GM23338 (cell line): ENCODE measurements around the gene SIX6. TPM values are rescaled to one million over a fixed set of nuclear protein-coding genes. Genes with fewer than 3 reads are reported as not detected.
A peak's percentile ranks its signal among the peaks of the same experiment; 100 is the strongest.

Experiments
- ATAC-seq: fragments of 200-7000 bp; cut with Tn5 transposase; 3 replicates; pipeline ENCODE4 v1.9.1; 2020
- DNase-seq: peaks from one replicate; pipeline ENCODE4 v3.0.0-alpha.2; 2015; ENCODE audit warnings: low spot score
- H2AFZ ChIP-seq: fragments of 200-600 bp; sonication (generic); 2 replicates; pipeline ENCODE4 v1.8.0; 2016; ENCODE audit warnings: antibody characterized with exemption, mild to moderate bottlenecking, moderate library complexity
- H3F3A ChIP-seq: fragments of 200-600 bp; sonication (generic); replicated peaks from 2 replicates; pipeline ENCODE4 v1.8.0; 2017; ENCODE audit warnings: antibody characterized with exemption, mixed run types, low read depth
- H3K27ac ChIP-seq: fragments of 200-600 bp; sonication (generic); 2 replicates; pipeline ENCODE4 v1.6.1; 2016; ENCODE audit warnings: low read depth
- H3K27me3 ChIP-seq: fragments of 200-600 bp; sonication (generic); 2 replicates; pipeline ENCODE4 v1.8.0; 2016; ENCODE audit warnings: mild to moderate bottlenecking, mixed run types, moderate library complexity; ENCODE audit not compliant: insufficient read depth
- H3K36me3 ChIP-seq: fragments of 200-600 bp; sonication (generic); 2 replicates; pipeline ENCODE4 v1.8.0; 2016; ENCODE audit warnings: mild to moderate bottlenecking; ENCODE audit not compliant: insufficient read depth
- H3K4me1 ChIP-seq: fragments of 200-600 bp; sonication (generic); 2 replicates; pipeline ENCODE4 v1.8.0; 2016; ENCODE audit warnings: mild to moderate bottlenecking, moderate library complexity; ENCODE audit not compliant: insufficient read depth
- H3K4me2 ChIP-seq: fragments of 200-600 bp; sonication (generic); 2 replicates; pipeline ENCODE4 v1.7.1; 2017; ENCODE audit warnings: mixed run types
- H3K4me3 ChIP-seq: fragments of 200-600 bp; sonication (generic); 2 replicates; pipeline ENCODE4 v1.6.1; 2016; ENCODE audit warnings: mixed run types
- H3K79me2 ChIP-seq: fragments of 200-600 bp; sonication (generic); replicated peaks from 2 replicates; pipeline ENCODE4 v1.8.0; 2017; ENCODE audit warnings: mild to moderate bottlenecking; ENCODE audit not compliant: insufficient read depth
- H3K9me2 ChIP-seq: fragments of 200-600 bp; sonication (generic); 2 replicates; pipeline ENCODE4 v1.8.0; 2017; ENCODE audit not compliant: insufficient read depth
- H4K20me1 ChIP-seq: fragments of 200-600 bp; sonication (generic); replicated peaks from 2 replicates; pipeline ENCODE4 v1.8.0; 2017; ENCODE audit warnings: mild to moderate bottlenecking; ENCODE audit not compliant: insufficient read depth
- H3K27ac Mint-ChIP-seq: 2 replicates; pipeline ENCODE4 v1.8.0; 2020; ENCODE audit warnings: inconsistent platforms, mild to moderate bottlenecking, moderate library complexity, mixed read lengths
- H3K27me3 Mint-ChIP-seq: 3 replicates; pipeline ENCODE4 v1.8.0; 2022; ENCODE audit warnings: low read depth, mild to moderate bottlenecking, moderate library complexity, mixed read lengths, inconsistent platforms; ENCODE audit not compliant: insufficient read depth, poor library complexity
- H3K36me3 Mint-ChIP-seq: 3 replicates; pipeline ENCODE4 v1.8.0; 2021; ENCODE audit warnings: low read depth, mild to moderate bottlenecking, inconsistent platforms, moderate library complexity, mixed read lengths
- H3K4me1 Mint-ChIP-seq: 3 replicates; pipeline ENCODE4 v1.8.0; 2020; ENCODE audit warnings: mild to moderate bottlenecking, inconsistent platforms, mixed read lengths
- H3K4me3 Mint-ChIP-seq: 3 replicates; pipeline ENCODE4 v1.8.0; 2021; ENCODE audit warnings: moderate library complexity, mild to moderate bottlenecking, inconsistent platforms, mixed read lengths
- H3K9me3 Mint-ChIP-seq: 3 replicates; pipeline ENCODE4 v1.8.0; 2020; ENCODE audit warnings: moderate library complexity, mild to moderate bottlenecking, inconsistent platforms, mixed read lengths
- CREB1 ChIP-seq: fragments of 250-450 bp; sonication (Bioruptor Pico); IDR thresholded peaks from 2 replicates; pipeline ENCODE4 v1.5.0; 2020; ENCODE audit warnings: low read depth, mild to moderate bottlenecking, moderate library complexity
- EZH2 ChIP-seq: fragments of 200-600 bp; sonication (generic); IDR thresholded peaks from one replicate; pipeline ENCODE4 v1.8.0; 2017; ENCODE audit warnings: antibody characterized with exemption, mild to moderate bottlenecking, low read depth; ENCODE audit not compliant: unreplicated experiment
- EZH2phosphoT487 ChIP-seq: fragments of 200-600 bp; sonication (generic); IDR thresholded peaks from one replicate; pipeline ENCODE4 v1.8.1; 2018; ENCODE audit warnings: antibody characterized with exemption; ENCODE audit not compliant: unreplicated experiment
- JUNB ChIP-seq: IDR thresholded peaks from one replicate; pipeline ENCODE4 v1.6.1; 2016; ENCODE audit warnings: antibody characterized with exemption; ENCODE audit not compliant: unreplicated experiment
- NANOG ChIP-seq: IDR thresholded peaks from 2 replicates; pipeline ENCODE4 v1.6.1; 2016; ENCODE audit warnings: antibody characterized with exemption, borderline replicate concordance
- POLR2AphosphoS5 ChIP-seq: IDR thresholded peaks from 2 replicates; pipeline ENCODE4 v1.6.1; 2016; ENCODE audit warnings: antibody characterized with exemption, low read depth
- STAT1 ChIP-seq: IDR thresholded peaks from one replicate; pipeline ENCODE4 v1.6.1; 2016; ENCODE audit warnings: antibody characterized with exemption; ENCODE audit not compliant: unreplicated experiment
- ZNF114 ChIP-seq: fragments of 250-450 bp; sonication (Bioruptor Pico); IDR thresholded peaks from 2 replicates; pipeline ENCODE4 v1.5.0; 2020; ENCODE audit warnings: mild to moderate bottlenecking, moderate library complexity
- ZNF331 ChIP-seq: fragments of 250-450 bp; sonication (Bioruptor Pico); IDR thresholded peaks from 2 replicates; pipeline ENCODE4 v1.5.0; 2020; ENCODE audit warnings: low read depth, mild to moderate bottlenecking, moderate library complexity
- polyA plus RNA-seq: library from polyadenylated mRNA; unstranded; fragments of >200 nt; fragmentation: Nextera tagmentation; extraction: Ambion mirVana; gene quantifications from 2 replicates; pipeline ENCODE4 v1.2.1, GENCODE V29; 2016
- total RNA-seq: library from RNA; depleted of rRNA; stranded (reverse); fragments of >200 nt; shearing (Covaris generic); gene quantifications from 2 replicates; pipeline ENCODE4 v1.2.3, GENCODE V29; 2014
- TF ChIP-seq, protein P1 (sequence below): fragments of 250-450 bp; sonication (Bioruptor Pico); IDR thresholded peaks from 2 replicates; pipeline ENCODE4 v1.5.0; 2020; ENCODE audit warnings: mild to moderate bottlenecking, moderate library complexity
- TF ChIP-seq, protein P2 (sequence below), 2 experiments: fragments of 200-600 bp in 1 of 2; sonication (generic) in 1 of 2; conservative IDR thresholded peaks; 2 replicates each; pipeline versions ENCODE4 v1.5.1 to v1.6.1; 2016 to 2017; ENCODE audit warnings: antibody characterized with exemption in 2 of 2, low read depth in 2 of 2, mild to moderate bottlenecking in 2 of 2, moderate library complexity in 1 of 2
- TF ChIP-seq, protein P3 (sequence below): IDR thresholded peaks from 2 replicates; pipeline ENCODE4 v1.6.1; 2016; ENCODE audit warnings: antibody characterized with exemption
- TF ChIP-seq, protein P4 (sequence below): IDR thresholded peaks from one replicate; pipeline ENCODE4 v1.6.1; 2018; ENCODE audit warnings: antibody characterized with exemption; ENCODE audit not compliant: unreplicated experiment

Gene SIX6
- total and polyA plus RNA-seq, 2 experiments from 2014 or later = 0.11 TPM; not detected in 1

DNA sequence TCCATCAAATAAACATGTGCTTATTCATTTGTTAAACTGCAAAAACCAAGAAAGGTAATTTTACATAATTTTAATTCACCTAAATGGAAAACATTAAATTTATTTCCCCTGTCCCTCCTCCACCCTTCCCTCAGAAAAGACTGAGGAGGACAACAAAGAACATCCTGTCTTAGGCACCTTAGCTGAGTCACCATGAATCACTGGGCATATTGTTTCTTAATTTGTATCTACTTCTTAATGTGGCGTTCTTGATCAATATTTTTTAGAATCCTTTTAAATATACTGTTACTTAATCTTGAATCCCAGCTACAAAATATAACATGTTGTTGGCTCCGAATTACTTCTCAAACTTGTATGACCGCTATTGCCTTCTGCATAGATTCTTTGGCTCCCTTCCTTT, 23.5 kb downstream of the SIX6 start:
- Histone ChIP-seq H3K79me2 (no peaks in the 10 kb centered on the region), H3K36me3 (no peaks in the 10 kb centered on the region), H3F3A (no peaks in the 10 kb centered on the region), H3K4me2 (no peak overlapping the region), H3K4me1 (no peaks in the 10 kb centered on the region), H3K9me2 (peaks cover 7% of the 10 kb centered on the region; the same call in 1 of the 2 replicates), H3K4me3 (no peak overlapping the region), H3K27ac (no peak overlapping the region), H3K27me3 (no peaks in the 10 kb centered on the region), H4K20me1 (no peaks in the 10 kb centered on the region), H2AFZ (no peak overlapping the region)
- H3K27me3 Mint-ChIP-seq = peaks cover 2% of the 10 kb centered on the region
- H3K27ac Mint-ChIP-seq = 0 out of 2 replicates have a peak overlapping the region, but pooled peaks have one; percentile 5
- no peak for DNase-seq
- no peaks in the 10 kb centered on the region; the same call in 2 of the 3 replicates for H3K36me3 Mint-ChIP-seq
- H3K9me3 Mint-ChIP-seq = no peaks in the 10 kb centered on the region
- ATAC-seq = no peak
- no peak for TF ChIP-seq ZNF114 (CRISPR knock-in tag)
- TF ChIP-seq STAT1 = no peak
- TF ChIP-seq NANOG = no peak
- TF ChIP-seq EZH2 = no peak
- TF ChIP-seq, protein P1, sequence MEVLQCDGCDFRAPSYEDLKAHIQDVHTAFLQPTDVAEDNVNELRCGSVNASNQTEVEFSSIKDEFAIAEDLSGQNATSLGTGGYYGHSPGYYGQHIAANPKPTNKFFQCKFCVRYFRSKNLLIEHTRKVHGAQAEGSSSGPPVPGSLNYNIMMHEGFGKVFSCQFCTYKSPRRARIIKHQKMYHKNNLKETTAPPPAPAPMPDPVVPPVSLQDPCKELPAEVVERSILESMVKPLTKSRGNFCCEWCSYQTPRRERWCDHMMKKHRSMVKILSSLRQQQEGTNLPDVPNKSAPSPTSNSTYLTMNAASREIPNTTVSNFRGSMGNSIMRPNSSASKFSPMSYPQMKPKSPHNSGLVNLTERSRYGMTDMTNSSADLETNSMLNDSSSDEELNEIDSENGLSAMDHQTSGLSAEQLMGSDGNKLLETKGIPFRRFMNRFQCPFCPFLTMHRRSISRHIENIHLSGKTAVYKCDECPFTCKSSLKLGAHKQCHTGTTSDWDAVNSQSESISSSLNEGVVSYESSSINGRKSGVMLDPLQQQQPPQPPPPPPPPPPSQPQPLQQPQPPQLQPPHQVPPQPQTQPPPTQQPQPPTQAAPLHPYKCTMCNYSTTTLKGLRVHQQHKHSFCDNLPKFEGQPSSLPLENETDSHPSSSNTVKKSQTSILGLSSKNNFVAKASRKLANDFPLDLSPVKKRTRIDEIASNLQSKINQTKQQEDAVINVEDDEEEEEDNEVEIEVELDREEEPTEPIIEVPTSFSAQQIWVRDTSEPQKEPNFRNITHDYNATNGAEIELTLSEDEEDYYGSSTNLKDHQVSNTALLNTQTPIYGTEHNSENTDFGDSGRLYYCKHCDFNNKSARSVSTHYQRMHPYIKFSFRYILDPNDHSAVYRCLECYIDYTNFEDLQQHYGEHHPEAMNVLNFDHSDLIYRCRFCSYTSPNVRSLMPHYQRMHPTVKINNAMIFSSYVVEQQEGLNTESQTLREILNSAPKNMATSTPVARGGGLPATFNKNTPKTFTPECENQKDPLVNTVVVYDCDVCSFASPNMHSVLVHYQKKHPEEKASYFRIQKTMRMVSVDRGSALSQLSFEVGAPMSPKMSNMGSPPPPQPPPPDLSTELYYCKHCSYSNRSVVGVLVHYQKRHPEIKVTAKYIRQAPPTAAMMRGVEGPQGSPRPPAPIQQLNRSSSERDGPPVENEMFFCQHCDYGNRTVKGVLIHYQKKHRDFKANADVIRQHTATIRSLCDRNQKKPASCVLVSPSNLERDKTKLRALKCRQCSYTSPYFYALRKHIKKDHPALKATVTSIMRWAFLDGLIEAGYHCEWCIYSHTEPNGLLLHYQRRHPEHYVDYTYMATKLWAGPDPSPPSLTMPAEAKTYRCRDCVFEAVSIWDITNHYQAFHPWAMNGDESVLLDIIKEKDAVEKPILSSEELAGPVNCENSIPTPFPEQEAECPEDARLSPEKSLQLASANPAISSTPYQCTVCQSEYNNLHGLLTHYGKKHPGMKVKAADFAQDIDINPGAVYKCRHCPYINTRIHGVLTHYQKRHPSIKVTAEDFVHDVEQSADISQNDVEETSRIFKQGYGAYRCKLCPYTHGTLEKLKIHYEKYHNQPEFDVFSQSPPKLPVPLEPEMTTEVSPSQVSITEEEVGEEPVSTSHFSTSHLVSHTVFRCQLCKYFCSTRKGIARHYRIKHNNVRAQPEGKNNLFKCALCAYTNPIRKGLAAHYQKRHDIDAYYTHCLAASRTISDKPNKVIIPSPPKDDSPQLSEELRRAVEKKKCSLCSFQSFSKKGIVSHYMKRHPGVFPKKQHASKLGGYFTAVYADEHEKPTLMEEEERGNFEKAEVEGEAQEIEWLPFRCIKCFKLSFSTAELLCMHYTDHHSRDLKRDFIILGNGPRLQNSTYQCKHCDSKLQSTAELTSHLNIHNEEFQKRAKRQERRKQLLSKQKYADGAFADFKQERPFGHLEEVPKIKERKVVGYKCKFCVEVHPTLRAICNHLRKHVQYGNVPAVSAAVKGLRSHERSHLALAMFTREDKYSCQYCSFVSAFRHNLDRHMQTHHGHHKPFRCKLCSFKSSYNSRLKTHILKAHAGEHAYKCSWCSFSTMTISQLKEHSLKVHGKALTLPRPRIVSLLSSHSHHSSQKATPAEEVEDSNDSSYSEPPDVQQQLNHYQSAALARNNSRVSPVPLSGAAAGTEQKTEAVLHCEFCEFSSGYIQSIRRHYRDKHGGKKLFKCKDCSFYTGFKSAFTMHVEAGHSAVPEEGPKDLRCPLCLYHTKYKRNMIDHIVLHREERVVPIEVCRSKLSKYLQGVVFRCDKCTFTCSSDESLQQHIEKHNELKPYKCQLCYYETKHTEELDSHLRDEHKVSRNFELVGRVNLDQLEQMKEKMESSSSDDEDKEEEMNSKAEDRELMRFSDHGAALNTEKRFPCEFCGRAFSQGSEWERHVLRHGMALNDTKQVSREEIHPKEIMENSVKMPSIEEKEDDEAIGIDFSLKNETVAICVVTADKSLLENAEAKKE (CRISPR knock-in tag) = no peak
- no peak for TF ChIP-seq JUNB
- TF ChIP-seq, protein P2, sequence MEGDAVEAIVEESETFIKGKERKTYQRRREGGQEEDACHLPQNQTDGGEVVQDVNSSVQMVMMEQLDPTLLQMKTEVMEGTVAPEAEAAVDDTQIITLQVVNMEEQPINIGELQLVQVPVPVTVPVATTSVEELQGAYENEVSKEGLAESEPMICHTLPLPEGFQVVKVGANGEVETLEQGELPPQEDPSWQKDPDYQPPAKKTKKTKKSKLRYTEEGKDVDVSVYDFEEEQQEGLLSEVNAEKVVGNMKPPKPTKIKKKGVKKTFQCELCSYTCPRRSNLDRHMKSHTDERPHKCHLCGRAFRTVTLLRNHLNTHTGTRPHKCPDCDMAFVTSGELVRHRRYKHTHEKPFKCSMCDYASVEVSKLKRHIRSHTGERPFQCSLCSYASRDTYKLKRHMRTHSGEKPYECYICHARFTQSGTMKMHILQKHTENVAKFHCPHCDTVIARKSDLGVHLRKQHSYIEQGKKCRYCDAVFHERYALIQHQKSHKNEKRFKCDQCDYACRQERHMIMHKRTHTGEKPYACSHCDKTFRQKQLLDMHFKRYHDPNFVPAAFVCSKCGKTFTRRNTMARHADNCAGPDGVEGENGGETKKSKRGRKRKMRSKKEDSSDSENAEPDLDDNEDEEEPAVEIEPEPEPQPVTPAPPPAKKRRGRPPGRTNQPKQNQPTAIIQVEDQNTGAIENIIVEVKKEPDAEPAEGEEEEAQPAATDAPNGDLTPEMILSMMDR (conservative IDR thresholded peaks at IDR 0.05; ENCODE audit: low read depth in 2 of 2) = no peak
- no peak for TF ChIP-seq EZH2phosphoT487
- no peak for TF ChIP-seq CREB1 (CRISPR knock-in tag)
- no peak for TF ChIP-seq POLR2AphosphoS5
- TF ChIP-seq, protein P3, sequence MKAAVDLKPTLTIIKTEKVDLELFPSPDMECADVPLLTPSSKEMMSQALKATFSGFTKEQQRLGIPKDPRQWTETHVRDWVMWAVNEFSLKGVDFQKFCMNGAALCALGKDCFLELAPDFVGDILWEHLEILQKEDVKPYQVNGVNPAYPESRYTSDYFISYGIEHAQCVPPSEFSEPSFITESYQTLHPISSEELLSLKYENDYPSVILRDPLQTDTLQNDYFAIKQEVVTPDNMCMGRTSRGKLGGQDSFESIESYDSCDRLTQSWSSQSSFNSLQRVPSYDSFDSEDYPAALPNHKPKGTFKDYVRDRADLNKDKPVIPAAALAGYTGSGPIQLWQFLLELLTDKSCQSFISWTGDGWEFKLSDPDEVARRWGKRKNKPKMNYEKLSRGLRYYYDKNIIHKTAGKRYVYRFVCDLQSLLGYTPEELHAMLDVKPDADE = no peak
- no peak for TF ChIP-seq ZNF331 (CRISPR knock-in tag)
- TF ChIP-seq, protein P4, sequence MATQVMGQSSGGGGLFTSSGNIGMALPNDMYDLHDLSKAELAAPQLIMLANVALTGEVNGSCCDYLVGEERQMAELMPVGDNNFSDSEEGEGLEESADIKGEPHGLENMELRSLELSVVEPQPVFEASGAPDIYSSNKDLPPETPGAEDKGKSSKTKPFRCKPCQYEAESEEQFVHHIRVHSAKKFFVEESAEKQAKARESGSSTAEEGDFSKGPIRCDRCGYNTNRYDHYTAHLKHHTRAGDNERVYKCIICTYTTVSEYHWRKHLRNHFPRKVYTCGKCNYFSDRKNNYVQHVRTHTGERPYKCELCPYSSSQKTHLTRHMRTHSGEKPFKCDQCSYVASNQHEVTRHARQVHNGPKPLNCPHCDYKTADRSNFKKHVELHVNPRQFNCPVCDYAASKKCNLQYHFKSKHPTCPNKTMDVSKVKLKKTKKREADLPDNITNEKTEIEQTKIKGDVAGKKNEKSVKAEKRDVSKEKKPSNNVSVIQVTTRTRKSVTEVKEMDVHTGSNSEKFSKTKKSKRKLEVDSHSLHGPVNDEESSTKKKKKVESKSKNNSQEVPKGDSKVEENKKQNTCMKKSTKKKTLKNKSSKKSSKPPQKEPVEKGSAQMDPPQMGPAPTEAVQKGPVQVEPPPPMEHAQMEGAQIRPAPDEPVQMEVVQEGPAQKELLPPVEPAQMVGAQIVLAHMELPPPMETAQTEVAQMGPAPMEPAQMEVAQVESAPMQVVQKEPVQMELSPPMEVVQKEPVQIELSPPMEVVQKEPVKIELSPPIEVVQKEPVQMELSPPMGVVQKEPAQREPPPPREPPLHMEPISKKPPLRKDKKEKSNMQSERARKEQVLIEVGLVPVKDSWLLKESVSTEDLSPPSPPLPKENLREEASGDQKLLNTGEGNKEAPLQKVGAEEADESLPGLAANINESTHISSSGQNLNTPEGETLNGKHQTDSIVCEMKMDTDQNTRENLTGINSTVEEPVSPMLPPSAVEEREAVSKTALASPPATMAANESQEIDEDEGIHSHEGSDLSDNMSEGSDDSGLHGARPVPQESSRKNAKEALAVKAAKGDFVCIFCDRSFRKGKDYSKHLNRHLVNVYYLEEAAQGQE = no peak
- H3K4me1 Mint-ChIP-seq = peaks cover 4% of the 10 kb centered on the region; the same call in 2 of the 3 replicates
- no peak overlapping the region for H3K4me3 Mint-ChIP-seq
